ENCODE measurements around the gene CD276.

CD276 gene

DNA sequence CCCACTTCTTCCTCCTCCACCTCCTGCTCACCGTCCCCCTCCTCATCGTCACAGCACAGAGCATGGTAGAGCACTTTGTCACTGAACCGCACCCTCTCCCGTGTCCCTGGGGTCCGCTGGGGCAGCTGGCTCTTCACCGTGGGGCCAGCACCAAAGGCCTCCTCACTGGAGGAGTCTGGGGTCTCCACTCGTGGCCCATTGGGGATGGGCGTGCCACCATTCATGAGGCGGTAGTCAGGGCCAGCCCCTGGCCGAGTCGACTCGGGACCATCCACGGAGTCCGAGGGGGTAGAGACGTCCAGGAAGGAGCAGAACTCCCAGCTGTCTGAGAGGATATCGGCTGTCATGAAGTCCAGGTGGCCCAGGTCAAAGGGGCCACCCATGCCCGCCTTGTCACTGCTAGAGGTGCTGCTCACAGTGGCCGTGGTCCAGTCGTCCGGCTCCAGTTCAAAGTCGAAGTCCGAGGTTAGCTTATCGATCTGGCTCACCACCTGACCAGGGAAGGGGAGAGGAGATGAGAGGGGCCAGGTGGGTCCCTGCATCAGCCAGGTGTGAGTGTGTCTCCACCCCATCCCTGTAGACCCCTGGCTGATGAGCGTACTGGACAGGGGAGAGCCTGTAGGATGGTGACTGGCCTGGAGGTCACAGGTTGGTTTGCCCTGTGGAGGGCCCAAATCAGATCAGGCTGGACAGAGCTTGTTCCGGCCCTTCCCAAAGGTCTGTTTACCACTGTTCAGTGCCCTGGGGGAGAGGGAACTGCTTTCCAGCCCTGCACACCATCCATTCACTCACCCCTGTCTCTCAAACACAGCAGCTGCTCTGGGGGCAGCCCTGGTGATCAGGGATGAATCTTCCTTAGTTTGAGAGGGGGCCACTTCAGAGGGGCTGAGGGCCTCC, 56.2 kb downstream of the CD276 start:
- TF ChIP-seq, protein P1, sequence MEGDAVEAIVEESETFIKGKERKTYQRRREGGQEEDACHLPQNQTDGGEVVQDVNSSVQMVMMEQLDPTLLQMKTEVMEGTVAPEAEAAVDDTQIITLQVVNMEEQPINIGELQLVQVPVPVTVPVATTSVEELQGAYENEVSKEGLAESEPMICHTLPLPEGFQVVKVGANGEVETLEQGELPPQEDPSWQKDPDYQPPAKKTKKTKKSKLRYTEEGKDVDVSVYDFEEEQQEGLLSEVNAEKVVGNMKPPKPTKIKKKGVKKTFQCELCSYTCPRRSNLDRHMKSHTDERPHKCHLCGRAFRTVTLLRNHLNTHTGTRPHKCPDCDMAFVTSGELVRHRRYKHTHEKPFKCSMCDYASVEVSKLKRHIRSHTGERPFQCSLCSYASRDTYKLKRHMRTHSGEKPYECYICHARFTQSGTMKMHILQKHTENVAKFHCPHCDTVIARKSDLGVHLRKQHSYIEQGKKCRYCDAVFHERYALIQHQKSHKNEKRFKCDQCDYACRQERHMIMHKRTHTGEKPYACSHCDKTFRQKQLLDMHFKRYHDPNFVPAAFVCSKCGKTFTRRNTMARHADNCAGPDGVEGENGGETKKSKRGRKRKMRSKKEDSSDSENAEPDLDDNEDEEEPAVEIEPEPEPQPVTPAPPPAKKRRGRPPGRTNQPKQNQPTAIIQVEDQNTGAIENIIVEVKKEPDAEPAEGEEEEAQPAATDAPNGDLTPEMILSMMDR (conservative IDR thresholded peaks at IDR 0.05; ENCODE audit: low read depth, low read length) = no peak
- DNase-seq (ENCODE audit: low read depth) = no peak
- no peak overlapping the region for H3K4me3 ChIP-seq (ENCODE audit: low read length)

GRCh38 chr15:73741321-73741836, 57.2 kb downstream of the CD276 start:
- no peak for DNase-seq (ENCODE audit: low read depth)
- TF ChIP-seq, protein P1 (conservative IDR thresholded peaks at IDR 0.05; ENCODE audit: low read depth, low read length) = no peak
- no peak overlapping the region for H3K4me3 ChIP-seq (ENCODE audit: low read length)

DNA sequence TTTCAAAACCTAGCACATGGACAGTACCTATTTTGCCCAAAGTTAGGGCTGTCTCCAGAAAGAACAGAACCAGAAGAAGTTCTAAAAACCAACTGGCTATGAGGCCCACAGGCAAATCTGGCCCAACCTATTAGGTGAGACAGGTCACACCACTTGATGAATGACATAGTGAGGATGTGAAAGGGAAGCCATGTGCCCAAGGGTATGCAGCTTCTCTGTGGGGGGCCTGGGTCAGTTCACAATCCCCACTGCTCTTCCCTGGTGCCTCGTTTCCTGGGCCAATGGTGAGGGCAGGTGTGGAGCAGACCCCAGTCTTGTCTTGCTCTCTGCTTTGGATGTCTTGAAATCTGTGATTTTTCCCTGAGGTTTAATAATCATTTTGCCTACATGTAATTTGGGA, 60.1 kb downstream of the CD276 start:
- DNase-seq (ENCODE audit: low read depth) = no peak
- TF ChIP-seq, protein P1 (conservative IDR thresholded peaks at IDR 0.05; ENCODE audit: low read depth, low read length) = no peak

DNA sequence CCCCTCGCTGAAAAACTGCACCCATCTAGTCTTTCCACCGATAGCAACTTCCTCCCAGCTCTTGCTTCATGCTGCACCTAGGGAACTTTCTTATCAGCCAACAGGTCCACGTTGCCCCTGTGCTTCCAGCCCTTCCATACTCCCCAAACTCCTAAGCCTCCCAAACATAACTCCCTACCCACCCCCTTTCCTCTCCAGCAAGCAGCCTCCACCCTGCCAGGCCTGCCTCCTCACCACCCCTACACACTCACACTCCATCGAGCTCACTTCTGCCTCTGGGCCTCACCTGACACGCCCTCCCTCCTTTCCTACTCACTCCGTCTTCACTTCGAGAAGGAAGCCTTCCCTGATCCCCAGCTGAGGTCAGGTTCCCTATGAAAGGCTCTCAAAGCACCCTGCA, 60.9 kb downstream of the CD276 start:
- H3K4me3 ChIP-seq (ENCODE audit: low read length) = no peak overlapping the region
- no peak for DNase-seq (ENCODE audit: low read depth)
- TF ChIP-seq, protein P1 (conservative IDR thresholded peaks at IDR 0.05; ENCODE audit: low read depth, low read length) = no peak

More for the DNA sequence above, 60.1 kb downstream of the CD276 start:
- H3K4me3 ChIP-seq (ENCODE audit: low read length) = no peak overlapping the region

- TF ChIP-seq, protein P1 (conservative IDR thresholded peaks at IDR 0.05; ENCODE audit: low read depth, low read length) = no peak
- DNase-seq (ENCODE audit: low read depth) = no peak
These were observed 62.1 kb downstream of the CD276 start for GRCh38 chr15:73746261-73746660.

DNA sequence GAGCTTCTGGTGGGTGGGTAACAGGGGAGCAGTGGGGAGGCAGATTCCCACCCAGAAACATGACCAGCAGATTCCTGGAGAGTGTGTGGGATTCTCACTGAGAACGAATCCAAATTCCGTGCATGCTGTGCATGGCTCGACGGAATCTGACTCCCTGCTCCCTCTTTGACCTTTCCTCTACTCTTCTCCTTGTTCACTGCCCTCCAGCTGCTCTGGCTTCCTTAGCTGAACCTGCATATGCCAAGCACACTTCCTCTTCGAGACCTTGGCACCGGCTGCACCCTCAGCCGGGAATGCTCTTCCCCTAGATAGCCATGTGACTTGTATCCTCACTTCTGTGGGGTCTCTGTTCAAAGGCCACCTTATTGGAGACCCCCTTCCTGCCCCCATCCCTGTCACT, 62.7 kb downstream of the CD276 start:
- DNase-seq (ENCODE audit: low read depth) = no peak

More at GRCh38 chr15:73746261-73746660, 62.1 kb downstream of the CD276 start:
- no peak overlapping the region for H3K4me3 ChIP-seq (ENCODE audit: low read length)

More for the DNA sequence above, 62.7 kb downstream of the CD276 start:
- H3K4me3 ChIP-seq (ENCODE audit: low read length) = no peak overlapping the region
- TF ChIP-seq, protein P1 (conservative IDR thresholded peaks at IDR 0.05; ENCODE audit: low read depth, low read length) = no peak
